A549 treated with Hydrocortisone at 1 μM for 4 hours (cell line): ENCODE results near the gene CMKLR1. TPM values are rescaled to one million over a fixed set of nuclear protein-coding genes. Genes with fewer than 3 reads are reported as not detected.

Experiments used
- total RNA-seq: library from RNA; stranded (reverse); fragments of 200-300 nt; extraction: Qiagen RNA extraction; gene quantifications from 5 replicates; pipeline ENCODE4 v1.2.3, GENCODE V29; 2022

CMKLR1 gene, protein sequence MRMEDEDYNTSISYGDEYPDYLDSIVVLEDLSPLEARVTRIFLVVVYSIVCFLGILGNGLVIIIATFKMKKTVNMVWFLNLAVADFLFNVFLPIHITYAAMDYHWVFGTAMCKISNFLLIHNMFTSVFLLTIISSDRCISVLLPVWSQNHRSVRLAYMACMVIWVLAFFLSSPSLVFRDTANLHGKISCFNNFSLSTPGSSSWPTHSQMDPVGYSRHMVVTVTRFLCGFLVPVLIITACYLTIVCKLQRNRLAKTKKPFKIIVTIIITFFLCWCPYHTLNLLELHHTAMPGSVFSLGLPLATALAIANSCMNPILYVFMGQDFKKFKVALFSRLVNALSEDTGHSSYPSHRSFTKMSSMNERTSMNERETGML
- 0.01 to 0.21 TPM (median 0.05 TPM) in 4 of 5 replicates, not detected in the other for total RNA-seq

DNA sequence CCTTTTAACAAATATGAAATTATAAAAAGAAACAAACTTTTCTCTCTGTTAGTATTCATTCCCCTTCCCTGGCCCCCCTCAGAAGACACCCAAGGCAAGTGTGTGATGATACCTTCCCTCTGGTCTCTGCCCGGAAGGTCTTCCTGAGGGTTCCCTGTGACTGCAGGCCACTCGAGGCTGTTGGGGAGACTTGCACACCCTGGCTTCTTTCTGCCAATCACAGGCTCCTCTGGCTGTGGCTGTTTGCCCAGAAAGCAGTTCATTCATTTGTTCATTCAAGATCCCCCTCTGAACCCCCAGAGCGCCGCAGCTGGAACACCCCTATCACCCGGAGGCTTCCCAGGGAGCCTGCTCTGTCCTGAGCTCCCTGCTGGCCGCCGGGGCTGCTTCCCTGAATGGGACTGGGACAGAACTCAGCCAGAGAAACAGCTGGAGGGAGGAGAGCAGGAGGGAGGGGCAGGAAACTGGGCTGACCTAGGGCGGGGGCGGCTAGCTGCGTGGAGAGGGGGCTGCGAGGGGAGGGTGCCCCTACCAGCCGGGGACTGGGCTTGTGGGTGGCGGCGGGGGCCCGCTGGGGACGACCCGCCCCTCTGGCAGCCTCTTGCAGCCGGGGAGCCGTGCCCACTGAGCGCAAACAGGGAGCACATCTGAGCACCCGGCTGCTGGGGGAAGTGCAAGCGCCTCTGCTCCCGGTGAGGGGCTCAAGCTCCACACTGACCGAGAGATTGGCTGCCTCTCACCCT, at the start of gene CMKLR1:
CMKLR1 (minus strand) TSS at position 397 of the 743 bp plus-strand sequence. CDS start 45,720 bp downstream, outside the sequence.

Other genes with a start within 250 kb of the CMKLR1 start
- not detected in 5 replicates for gene WSCD2, start 210.0 kb downstream of the CMKLR1 start, total RNA-seq
- gene FICD, start 176.0 kb upstream of the CMKLR1 start, total RNA-seq = 2.3 to 3.2 TPM (median 3.1 TPM) in 5 replicates
- 37.6 to 56.5 TPM (median 39.2 TPM) in 5 replicates for gene SART3, start 221.9 kb upstream of the CMKLR1 start, total RNA-seq
- 84.8 to 108 TPM (median 94.1 TPM) in 5 replicates for gene ISCU, start 223.3 kb upstream of the CMKLR1 start, total RNA-seq